HepG2 (cell line): ENCODE data around the gene PBX2. TPM values are rescaled to one million over a fixed set of nuclear protein-coding genes. Genes with fewer than 3 reads are reported as not detected.

Source experiments
- ARID2 ChIP-seq: sonication (generic); formaldehyde crosslinking; IDR thresholded peaks from 2 replicates; pipeline ENCODE4 v1.8.1; 2022; ENCODE audit warnings: mild to moderate bottlenecking, missing genetic modification reagents, borderline replicate concordance
- BRD4 ChIP-seq: sonication (generic); formaldehyde crosslinking; IDR thresholded peaks from 2 replicates; pipeline ENCODE4 v1.4.0; 2020; ENCODE audit warnings: missing genetic modification reagents
- CHD4 ChIP-seq: fragments of 200-600 bp; sonication (generic); IDR thresholded peaks from 2 replicates; pipeline ENCODE4 v1.7.0; 2017; ENCODE audit warnings: mild to moderate bottlenecking, low read length, borderline replicate concordance
- GATAD1 ChIP-seq: IDR thresholded peaks from 2 replicates; pipeline ENCODE4 v1.6.1; 2016; ENCODE audit warnings: missing genetic modification reagents, missing compliant biosample characterization
- HMG20A ChIP-seq: IDR thresholded peaks from 2 replicates; pipeline ENCODE4 v1.6.1; 2016; ENCODE audit warnings: borderline replicate concordance
- HOXA5 ChIP-seq: sonication (generic); formaldehyde crosslinking; IDR thresholded peaks from 2 replicates; pipeline ENCODE4 v1.4.0; 2020; ENCODE audit warnings: missing genetic modification reagents
- NFKBIZ ChIP-seq: IDR thresholded peaks from 2 replicates; pipeline ENCODE4 v1.6.1; 2018; ENCODE audit warnings: missing genetic modification reagents, missing compliant biosample characterization
- SALL2 ChIP-seq: sonication (generic); formaldehyde crosslinking; IDR thresholded peaks from 2 replicates; pipeline ENCODE4 v1.8.1; 2023; ENCODE audit warnings: mild to moderate bottlenecking, missing genetic modification reagents, inconsistent platforms
- SKIL ChIP-seq: sonication (generic); formaldehyde crosslinking; IDR thresholded peaks from 2 replicates; pipeline ENCODE4 v1.8.0; 2022; ENCODE audit warnings: missing genetic modification reagents, mild to moderate bottlenecking, moderate library complexity, borderline replicate concordance
- SRSF1 ChIP-seq: fragments of 200-400 bp; formaldehyde crosslinking; optimal IDR thresholded peaks from 2 replicates; pipeline ENCODE3; 2017; ENCODE audit warnings: mild to moderate bottlenecking, low read depth, low read length, moderate library complexity
- ZBTB8A ChIP-seq: sonication (generic); formaldehyde crosslinking; IDR thresholded peaks from 2 replicates; pipeline ENCODE4 v1.4.0; 2020; ENCODE audit warnings: mild to moderate bottlenecking, low read depth, missing genetic modification reagents, borderline replicate concordance
- ZNF275 ChIP-seq: sonication (generic); formaldehyde crosslinking; IDR thresholded peaks from 2 replicates; pipeline ENCODE4 v1.8.0; 2022; ENCODE audit warnings: missing genetic modification reagents, mild to moderate bottlenecking, inconsistent platforms, borderline replicate concordance
- ZNF367 ChIP-seq: sonication (generic); formaldehyde crosslinking; IDR thresholded peaks from 2 replicates; pipeline ENCODE4 v1.4.0; 2020; ENCODE audit warnings: missing genetic modification reagents, borderline replicate concordance
- ZNF546 ChIP-seq: sonication (generic); formaldehyde crosslinking; conservative IDR thresholded peaks from 2 replicates; pipeline ENCODE4 v1.8.1; 2023; ENCODE audit warnings: mild to moderate bottlenecking, missing genetic modification reagents
- ZNF556 ChIP-seq: sonication (generic); formaldehyde crosslinking; IDR thresholded peaks from 2 replicates; pipeline ENCODE4 v1.4.0; 2020; ENCODE audit warnings: mild to moderate bottlenecking, missing genetic modification reagents, borderline replicate concordance
- ZNF557 ChIP-seq: sonication (generic); formaldehyde crosslinking; IDR thresholded peaks from 2 replicates; pipeline ENCODE4 v1.4.0; 2020; ENCODE audit warnings: missing genetic modification reagents
- ZNF773 ChIP-seq: sonication (generic); formaldehyde crosslinking; IDR thresholded peaks from 2 replicates; pipeline ENCODE4 v1.4.0; 2020; ENCODE audit warnings: missing genetic modification reagents, borderline replicate concordance
- polyA plus RNA-seq, 8 experiments: library from polyadenylated mRNA; depleted of rRNA in 3 of 8; stranded (reverse) in 7 of 8; unstranded in 1 of 8; fragments of >200 nt; fragmentation: Illumina TruSeq in 4 of 8; extraction: Trizol in 4 of 8; gene quantifications; 2 replicates each; pipeline versions ENCODE4 v1.2.1 to v1.2.3, GENCODE V29; 2011 to 2016; ENCODE audit warnings: low read depth in 4 of 8, missing spikeins in 1 of 8, mixed read lengths in 1 of 8; ENCODE audit not compliant: insufficient read depth in 1 of 8
- total RNA-seq, 5 experiments: library from RNA; depleted of rRNA; stranded (reverse); fragments of >200 nt; fragmentation: Illumina TruSeq; extraction: Trizol; gene quantifications; 2 replicates each; pipeline ENCODE4 v1.2.3, GENCODE V29; 2016; ENCODE audit warnings: low read depth in 1 of 5
- TF ChIP-seq, protein P1 (sequence below): sonication (generic); formaldehyde crosslinking; IDR thresholded peaks from 2 replicates; pipeline ENCODE4 v1.4.0; 2020; ENCODE audit warnings: mild to moderate bottlenecking, missing genetic modification reagents
- TF ChIP-seq, protein P2 (sequence below): sonication (generic); formaldehyde crosslinking; IDR thresholded peaks from 2 replicates; pipeline ENCODE4; 2020; ENCODE audit warnings: missing genetic modification reagents, mild to moderate bottlenecking, borderline replicate concordance
- TF ChIP-seq, protein P3 (sequence below): IDR thresholded peaks from 2 replicates; pipeline ENCODE4 v1.6.1; 2012; ENCODE audit warnings: inconsistent platforms

Gene PBX2
- total and polyA plus RNA-seq, 2 of the 13 experiments (the other 11 are each of a cell fraction or from before 2014, with no cell fraction given): 42.3 to 77.8 TPM

DNA sequence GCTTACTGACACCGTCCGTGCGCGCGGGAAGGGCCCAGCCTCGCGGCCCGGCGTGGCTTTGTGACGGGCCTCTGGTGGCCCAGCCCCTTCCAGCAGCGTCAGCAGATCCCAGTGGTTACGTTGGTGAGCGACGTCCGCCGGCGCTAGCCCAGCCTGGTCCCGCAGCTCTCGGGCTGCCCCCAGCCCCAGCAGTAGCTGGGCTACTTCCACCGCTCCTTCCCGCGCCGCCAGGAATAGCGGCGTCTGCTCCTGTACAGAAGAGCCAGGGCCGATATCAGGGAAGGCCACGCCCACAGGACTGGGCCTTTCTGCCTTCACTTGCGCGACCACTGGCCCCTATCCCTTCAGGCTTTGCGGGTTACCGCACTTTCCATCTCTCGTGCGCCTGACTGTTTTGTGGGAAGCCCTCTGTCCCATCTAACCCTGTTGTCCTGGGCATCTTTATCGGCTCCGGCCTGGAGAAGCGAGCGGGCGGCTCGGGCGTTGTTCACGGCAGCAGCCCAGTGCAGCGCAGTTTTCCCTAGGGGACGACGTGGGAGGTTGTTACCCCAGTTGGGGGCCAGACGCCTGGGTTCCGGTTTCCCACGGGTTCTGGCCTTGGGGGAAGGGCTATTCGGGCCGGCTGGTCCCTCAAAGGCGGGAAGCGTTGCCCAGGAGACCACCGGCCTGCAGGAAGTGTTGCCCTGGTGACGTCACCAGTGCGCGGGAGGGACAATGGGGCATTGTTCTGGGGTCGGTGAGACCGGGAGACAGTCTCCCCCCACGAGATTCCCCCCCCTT is 6.1 kb upstream of the PBX2 start (continued):
- TF ChIP-seq, protein P1, sequence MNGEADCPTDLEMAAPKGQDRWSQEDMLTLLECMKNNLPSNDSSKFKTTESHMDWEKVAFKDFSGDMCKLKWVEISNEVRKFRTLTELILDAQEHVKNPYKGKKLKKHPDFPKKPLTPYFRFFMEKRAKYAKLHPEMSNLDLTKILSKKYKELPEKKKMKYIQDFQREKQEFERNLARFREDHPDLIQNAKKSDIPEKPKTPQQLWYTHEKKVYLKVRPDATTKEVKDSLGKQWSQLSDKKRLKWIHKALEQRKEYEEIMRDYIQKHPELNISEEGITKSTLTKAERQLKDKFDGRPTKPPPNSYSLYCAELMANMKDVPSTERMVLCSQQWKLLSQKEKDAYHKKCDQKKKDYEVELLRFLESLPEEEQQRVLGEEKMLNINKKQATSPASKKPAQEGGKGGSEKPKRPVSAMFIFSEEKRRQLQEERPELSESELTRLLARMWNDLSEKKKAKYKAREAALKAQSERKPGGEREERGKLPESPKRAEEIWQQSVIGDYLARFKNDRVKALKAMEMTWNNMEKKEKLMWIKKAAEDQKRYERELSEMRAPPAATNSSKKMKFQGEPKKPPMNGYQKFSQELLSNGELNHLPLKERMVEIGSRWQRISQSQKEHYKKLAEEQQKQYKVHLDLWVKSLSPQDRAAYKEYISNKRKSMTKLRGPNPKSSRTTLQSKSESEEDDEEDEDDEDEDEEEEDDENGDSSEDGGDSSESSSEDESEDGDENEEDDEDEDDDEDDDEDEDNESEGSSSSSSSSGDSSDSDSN: peak; percentile 72
- no peak for TF ChIP-seq CHD4
- TF ChIP-seq SKIL (CRISPR knock-in tag): peak; percentile 18; the same call in 1 of the 2 replicates
- peak; percentile 68; the same call in 1 of the 2 replicates for TF ChIP-seq ZNF275 (CRISPR knock-in tag)
- peak; percentile 70; the same call in 1 of the 2 replicates for TF ChIP-seq SALL2 (CRISPR knock-in tag)
- TF ChIP-seq GATAD1 (CRISPR knock-in tag): peak; percentile 90
- no peak for TF ChIP-seq ZBTB8A (CRISPR knock-in tag)
- TF ChIP-seq ZNF546 (CRISPR knock-in tag): peak; percentile 88; the same call in 1 of the 2 replicates
- peak; percentile 18; the same call in 1 of the 2 replicates for TF ChIP-seq ZNF773
- TF ChIP-seq HMG20A (CRISPR knock-in tag): no peak
- TF ChIP-seq ZNF557 (CRISPR knock-in tag): peak; percentile 42; the same call in 1 of the 2 replicates
- no peak; the same call in none of the 2 replicates for TF ChIP-seq BRD4 (CRISPR knock-in tag)
- peak; percentile 86 for TF ChIP-seq ZNF556 (CRISPR knock-in tag)
- no peak; the same call in 1 of the 2 replicates for TF ChIP-seq ARID2 (CRISPR knock-in tag)
- no peak for TF ChIP-seq ZNF367 (CRISPR knock-in tag)
- TF ChIP-seq, protein P2, sequence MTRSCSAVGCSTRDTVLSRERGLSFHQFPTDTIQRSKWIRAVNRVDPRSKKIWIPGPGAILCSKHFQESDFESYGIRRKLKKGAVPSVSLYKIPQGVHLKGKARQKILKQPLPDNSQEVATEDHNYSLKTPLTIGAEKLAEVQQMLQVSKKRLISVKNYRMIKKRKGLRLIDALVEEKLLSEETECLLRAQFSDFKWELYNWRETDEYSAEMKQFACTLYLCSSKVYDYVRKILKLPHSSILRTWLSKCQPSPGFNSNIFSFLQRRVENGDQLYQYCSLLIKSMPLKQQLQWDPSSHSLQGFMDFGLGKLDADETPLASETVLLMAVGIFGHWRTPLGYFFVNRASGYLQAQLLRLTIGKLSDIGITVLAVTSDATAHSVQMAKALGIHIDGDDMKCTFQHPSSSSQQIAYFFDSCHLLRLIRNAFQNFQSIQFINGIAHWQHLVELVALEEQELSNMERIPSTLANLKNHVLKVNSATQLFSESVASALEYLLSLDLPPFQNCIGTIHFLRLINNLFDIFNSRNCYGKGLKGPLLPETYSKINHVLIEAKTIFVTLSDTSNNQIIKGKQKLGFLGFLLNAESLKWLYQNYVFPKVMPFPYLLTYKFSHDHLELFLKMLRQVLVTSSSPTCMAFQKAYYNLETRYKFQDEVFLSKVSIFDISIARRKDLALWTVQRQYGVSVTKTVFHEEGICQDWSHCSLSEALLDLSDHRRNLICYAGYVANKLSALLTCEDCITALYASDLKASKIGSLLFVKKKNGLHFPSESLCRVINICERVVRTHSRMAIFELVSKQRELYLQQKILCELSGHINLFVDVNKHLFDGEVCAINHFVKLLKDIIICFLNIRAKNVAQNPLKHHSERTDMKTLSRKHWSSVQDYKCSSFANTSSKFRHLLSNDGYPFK (CRISPR knock-in tag): peak; percentile 70
- no peak for TF ChIP-seq NFKBIZ
- TF ChIP-seq SRSF1: no peak
- no peak; the same call in 1 of the 2 replicates for TF ChIP-seq HOXA5
- TF ChIP-seq, protein P3, sequence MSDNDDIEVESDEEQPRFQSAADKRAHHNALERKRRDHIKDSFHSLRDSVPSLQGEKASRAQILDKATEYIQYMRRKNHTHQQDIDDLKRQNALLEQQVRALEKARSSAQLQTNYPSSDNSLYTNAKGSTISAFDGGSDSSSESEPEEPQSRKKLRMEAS: peak; percentile 97
